Psoas muscle (tissue), 8 donors: ENCODE data around the gene GCNT4. TPM values are rescaled to one million over a fixed set of nuclear protein-coding genes. Genes with fewer than 3 reads are reported as not detected.
"Not testable (repeated sequence)": the region's sequence is repeated elsewhere in the genome, so short reads cannot be mapped to it uniquely, and the experiment has no call there.

Experiments used
- ATAC-seq, 4 donors: fragments of 200-7000 bp; cut with Tn5 transposase; one replicate each; pipeline ENCODE4 v1.9.1; 2020; ENCODE audit warnings: moderate library complexity in 3 of 4, mild to moderate bottlenecking in 2 of 4
- DNase-seq, 2 donors: peaks; one replicate each; pipeline ENCODE4 v3.0.0-alpha.2; 2020
- H3K27ac ChIP-seq: fragments of 200-600 bp; one replicate; pipeline ENCODE4 v1.8.0; 2022
- H3K27me3 ChIP-seq, 3 donors: fragments of 200-600 bp in 1 of 3; one replicate each; pipeline versions ENCODE4 v1.6.1 to v1.8.0; 2013 to 2022; ENCODE audit warnings: low read length in 2 of 3, mild to moderate bottlenecking in 2 of 3, moderate library complexity in 1 of 3; ENCODE audit not compliant: insufficient read depth in 3 of 3
- H3K36me3 ChIP-seq, 2 donors: fragments of 200-600 bp in 1 of 2; one replicate each; pipeline versions ENCODE4 v1.6.1 to v1.8.0; 2013 to 2022; ENCODE audit warnings: low read depth in 1 of 2, mild to moderate bottlenecking in 1 of 2, moderate library complexity in 1 of 2; ENCODE audit not compliant: insufficient read depth in 1 of 2
- H3K4me1 ChIP-seq: fragments of 200-600 bp; one replicate; pipeline ENCODE4 v1.8.0; 2022
- H3K4me3 ChIP-seq: fragments of 200-600 bp; one replicate; pipeline ENCODE4 v1.8.0; 2022; ENCODE audit warnings: mild to moderate bottlenecking
- H3K9me3 ChIP-seq: fragments of 200-600 bp; one replicate; pipeline ENCODE4 v1.8.0; 2022
- CTCF ChIP-seq: fragments of 200-600 bp; IDR thresholded peaks from one replicate; pipeline ENCODE4 v1.8.0; 2022; ENCODE audit warnings: antibody characterized with exemption
- WGBS, 3 donors: extraction: QIAGEN DNeasy Blood & Tissue Kit; methylation state at CpG; one replicate each; pipeline versions ENCODE4 v1.1.6 to v1.1.7; 2013; 5-methylcytosine and 5-hydroxymethylcytosine counted together
- intact Hi-C, 2 donors: fragments of 100-400 bp; cut with DNase I; formaldehyde crosslinking; loops; one replicate each; pipeline versions ENCODE4 v1.11.0 to v1.14.2; 2022
- polyA plus RNA-seq, 3 donors: library from polyadenylated mRNA; stranded (reverse); fragments of 200-250 nt; gene quantifications; one replicate each; pipeline ENCODE4 v1.2.3, GENCODE V29; 2013
- total RNA-seq, 4 donors: library from RNA; stranded (reverse); fragmentation: NEBNext Ultra II Directional in 2 of 4; extraction: Animal tissue kit (Norgen Biotek cat#: 25700) in 2 of 4; gene quantifications; one replicate each; pipeline versions ENCODE4 v1.2.1 to v1.2.4, GENCODE V29; 2021 to 2023
- donor health status: healthy with polysubstance abuse.
- donor health status: DM: no; HTN: no; CAD: no; lungs with moderate emphysema.
- donor health status: Bipolar disorder and iron deficiency.
- donor health status: healthy.
- donor health status: DM: yes; HTN: yes; CAD: no.
- donor health status: DM: no; HTN: no; CAD: no.
- donor health status: DM: no; HTN: no; CAD: no.
- donor health status: DM: yes; HTN: yes; CAD: no.

Gene GCNT4
- total and polyA plus RNA-seq, 7 donors, result 0.65 to 3.5 (median 1.5) TPM

GRCh38 chr5:75088648-75089047 lies 36.3 kb upstream of the GCNT4 start:
- TF ChIP-seq CTCF, result no peak
- 76 to 79% (median 76%) methylated on average over 3 of the region's 3 CpGs for WGBS, 3 donors
- no peak overlapping the region for H3K4me3 ChIP-seq
- ATAC-seq, result no peak
- H3K9me3 ChIP-seq, result no peaks in the 10 kb centered on the region
- no peaks in the 10 kb centered on the region for H3K27me3 ChIP-seq
- no peak for DNase-seq
- intact Hi-C loops, result no loop called here
- no peak overlapping the region for H3K27ac ChIP-seq
- no peaks in the 10 kb centered on the region for H3K4me1 ChIP-seq
- H3K36me3 ChIP-seq, result no peaks in the 10 kb centered on the region

- intact Hi-C loops, result no loop called here
Observed at GRCh38 chr5:75081510-75081909, 29.2 kb upstream of the GCNT4 start.

DNA sequence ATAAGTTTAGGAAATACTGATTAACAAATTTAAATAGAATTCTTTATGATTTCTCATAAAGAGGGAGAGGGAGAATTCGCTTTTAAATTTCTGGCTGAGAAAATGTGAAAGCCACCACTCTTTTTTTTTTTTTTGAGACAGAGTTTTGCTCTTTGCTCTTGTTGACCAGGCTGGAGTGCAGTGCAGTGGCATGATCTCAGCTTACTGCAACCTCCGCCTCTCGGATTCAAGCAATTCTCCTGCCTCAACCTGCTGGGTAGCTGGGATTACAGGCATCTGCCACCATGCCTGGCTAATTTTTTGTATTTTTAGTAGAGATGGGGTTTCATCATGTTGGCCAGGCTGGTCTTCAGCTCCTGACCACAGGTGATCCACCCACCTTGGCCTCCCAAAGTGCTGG lies 27.0 kb upstream of the GCNT4 start:
- 71 to 84% (median 75%) methylated on average over 3 of the region's 3 CpGs for WGBS, 3 donors
- H3K4me3 ChIP-seq, H3K27ac ChIP-seq, H3K4me1 ChIP-seq, H3K9me3 ChIP-seq, H3K36me3 ChIP-seq, DNase-seq, intact Hi-C loops, ATAC-seq, H3K27me3 ChIP-seq: not testable (repeated sequence)

More at GRCh38 chr5:75081510-75081909, 29.2 kb upstream of the GCNT4 start:
- no peaks in the 10 kb centered on the region for H3K9me3 ChIP-seq
- WGBS, 3 donors, result 72 to 80% (median 77%) methylated on average over 2 of the region's 2 CpGs
- no peaks in the 10 kb centered on the region for H3K4me1 ChIP-seq
- no peak overlapping the region for H3K27ac ChIP-seq
- no peaks in the 10 kb centered on the region for H3K36me3 ChIP-seq
- no peaks in the 10 kb centered on the region for H3K27me3 ChIP-seq
- TF ChIP-seq CTCF, result no peak
- ATAC-seq, result no peak
- no peak overlapping the region for H3K4me3 ChIP-seq
- no peak for DNase-seq

DNA sequence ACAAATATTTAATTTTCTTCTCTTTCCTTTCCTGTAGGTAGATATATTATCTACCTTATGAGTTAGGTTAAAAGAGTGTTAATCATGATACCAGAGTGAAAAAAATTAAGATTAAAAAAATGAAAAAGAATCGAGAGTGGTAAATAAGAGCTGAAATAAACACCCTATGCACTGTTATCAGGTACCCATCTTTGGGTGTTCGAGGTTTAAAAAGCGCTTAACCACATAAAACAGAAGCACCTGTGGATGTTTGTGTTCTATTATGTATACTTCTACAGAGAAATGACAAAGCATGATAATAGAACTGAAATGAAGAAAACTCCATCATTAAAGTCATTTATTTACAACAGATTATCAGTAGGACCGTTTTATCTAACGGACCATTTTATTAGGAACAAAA lies 25.7 kb upstream of the GCNT4 start:
- Histone ChIP-seq H3K36me3 (no peaks in the 10 kb centered on the region), H3K4me1 (no peaks in the 10 kb centered on the region), H3K9me3 (no peaks in the 10 kb centered on the region), H3K27ac (no peak overlapping the region), H3K27me3 (peaks cover 0 to 2% (median 0%) of the 10 kb centered on the region in 3 donors), H3K4me3 (no peak overlapping the region)
- no peak for DNase-seq
- WGBS, 3 donors, result 85 to 91% (median 87%) methylated on average over 5 of the region's 5 CpGs
- TF ChIP-seq CTCF, result no peak
- intact Hi-C loops, result no loop called here
- no peak for ATAC-seq

DNA sequence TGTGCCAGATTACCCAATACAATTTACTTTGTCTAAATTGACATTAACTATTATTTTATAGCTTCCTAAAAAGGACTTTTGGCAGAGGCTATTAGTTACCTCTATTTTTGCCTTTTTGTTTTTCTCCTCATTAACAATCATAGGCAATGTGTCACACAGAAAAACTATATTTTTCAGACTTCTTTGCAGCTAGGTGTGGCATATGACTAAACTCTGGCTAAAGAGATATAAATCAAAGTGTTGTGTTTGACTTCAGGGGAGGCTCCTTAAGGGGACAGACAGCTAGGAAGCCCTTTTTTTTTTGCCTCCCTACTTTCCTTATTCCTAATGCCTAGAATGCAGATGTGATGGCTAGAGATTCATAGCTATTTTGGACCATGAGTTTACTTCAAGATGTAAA lies 19.7 kb upstream of the GCNT4 start:
- Histone ChIP-seq H3K27me3 (peaks cover 0 to 7% (median 0%) of the 10 kb centered on the region in 3 donors), H3K9me3 (no peaks in the 10 kb centered on the region), H3K4me1 (no peaks in the 10 kb centered on the region), H3K27ac (no peak overlapping the region), H3K36me3 (no peaks in the 10 kb centered on the region), H3K4me3 (no peak overlapping the region)
- intact Hi-C loops, result no loop called here
- TF ChIP-seq CTCF, result no peak
- no peak for ATAC-seq
- no peak for DNase-seq
